ENCODE results near the gene NRXN3. TPM values are rescaled to one million over a fixed set of nuclear protein-coding genes. Genes with fewer than 3 reads are reported as not detected.
A peak's percentile ranks its signal among the peaks of the same experiment; 100 is the strongest.

NRXN3 gene
- total RNA-seq, 2 donors from 2014 or later, result not detected

DNA sequence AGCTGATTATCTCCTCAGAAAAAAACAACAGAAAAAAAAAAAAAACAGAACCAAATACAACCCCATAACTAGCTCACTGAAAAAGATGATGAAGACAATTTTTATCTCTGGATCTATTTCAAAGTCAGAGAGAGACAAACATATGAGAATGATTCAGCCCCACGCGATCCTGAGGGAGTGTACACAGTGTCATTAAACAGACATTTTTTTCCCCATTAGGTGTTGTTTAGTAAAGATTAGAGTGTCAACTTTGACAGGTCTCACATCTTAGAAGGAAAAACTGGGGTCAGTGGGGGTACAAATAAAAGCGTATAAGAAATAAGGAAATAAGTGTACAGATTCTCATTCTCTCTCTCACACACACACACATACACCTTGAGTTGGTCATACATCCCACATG lies 635.4 kb downstream of the NRXN3 start:
- Mint-ChIP-seq H3K27ac (no peak overlapping the region), H3K9me3 (peaks cover 5 to 10% of the 10 kb centered on the region in 2 donors), H3K4me1 (ENCODE audit: low read depth) (no peaks in the 10 kb centered on the region), H3K4me3 (no peak overlapping the region), H3K36me3 (ENCODE audit: insufficient read depth in 2 of 2) (no peaks in the 10 kb centered on the region), H3K27me3 (ENCODE audit: low read depth) (no peaks in the 10 kb centered on the region)
- ATAC-seq (replicated peaks in 1 of 2) (no peak), DNase-seq (no peak)

DNA sequence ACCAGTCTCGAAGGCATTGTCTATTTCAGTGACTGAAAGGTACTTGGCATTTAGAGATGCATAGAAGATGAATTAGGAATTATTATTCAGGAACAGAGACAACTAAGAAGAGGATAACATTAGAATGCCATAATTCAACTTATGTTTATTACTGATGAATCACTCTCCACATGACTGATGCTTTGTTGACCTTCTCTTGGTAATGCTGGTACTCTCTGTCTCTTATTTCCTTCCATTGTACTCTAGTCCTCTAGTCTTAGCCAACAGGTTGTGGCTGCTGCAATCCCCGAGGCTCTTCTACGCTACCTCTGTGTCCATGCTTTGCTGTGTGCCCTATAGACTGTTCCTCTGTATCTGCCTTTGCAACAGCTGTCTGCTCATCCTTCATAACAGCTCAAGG lies 652.9 kb downstream of the NRXN3 start:
- DNase-seq (no peak), ATAC-seq (replicated peaks in 1 of 2) (no peak)
- H3K4me1 Mint-ChIP-seq (ENCODE audit: low read depth), result no peaks in the 10 kb centered on the region
- H3K4me3 Mint-ChIP-seq, result no peak overlapping the region
- no peaks in the 10 kb centered on the region for H3K27me3 Mint-ChIP-seq (ENCODE audit: low read depth)
- no peak overlapping the region for H3K27ac Mint-ChIP-seq
- H3K9me3 Mint-ChIP-seq, result no peaks in the 10 kb centered on the region
- no peaks in the 10 kb centered on the region for H3K36me3 Mint-ChIP-seq (ENCODE audit: insufficient read depth in 2 of 2)

DNA sequence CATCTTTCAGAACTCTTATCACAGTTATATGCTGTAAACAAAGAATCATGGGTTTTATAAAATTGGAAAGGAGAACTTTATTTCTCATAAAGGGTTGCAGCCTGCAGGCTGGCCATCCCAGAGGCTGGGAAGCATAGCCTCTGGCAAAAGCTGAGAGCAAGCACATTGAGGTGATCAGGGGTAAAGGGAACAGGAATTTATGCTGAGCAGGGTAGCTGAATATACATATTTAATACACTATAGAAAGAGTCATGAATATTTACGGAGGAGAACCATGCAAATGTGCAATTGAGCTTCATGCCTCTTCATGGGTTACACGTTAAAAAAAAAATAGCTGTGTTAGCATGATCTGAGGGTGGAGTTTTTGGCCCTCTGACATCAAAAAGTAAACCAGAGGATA lies 653.3 kb downstream of the NRXN3 start:
- H3K36me3 Mint-ChIP-seq (ENCODE audit: insufficient read depth in 2 of 2), result no peaks in the 10 kb centered on the region
- no peak overlapping the region for H3K4me3 Mint-ChIP-seq
- H3K4me1 Mint-ChIP-seq (ENCODE audit: low read depth), result no peaks in the 10 kb centered on the region
- no peak overlapping the region for H3K27ac Mint-ChIP-seq
- H3K9me3 Mint-ChIP-seq, result no peaks in the 10 kb centered on the region
- DNase-seq, result no peak
- ATAC-seq (replicated peaks in 1 of 2), result no peak
- H3K27me3 Mint-ChIP-seq (ENCODE audit: low read depth), result no peaks in the 10 kb centered on the region

DNA sequence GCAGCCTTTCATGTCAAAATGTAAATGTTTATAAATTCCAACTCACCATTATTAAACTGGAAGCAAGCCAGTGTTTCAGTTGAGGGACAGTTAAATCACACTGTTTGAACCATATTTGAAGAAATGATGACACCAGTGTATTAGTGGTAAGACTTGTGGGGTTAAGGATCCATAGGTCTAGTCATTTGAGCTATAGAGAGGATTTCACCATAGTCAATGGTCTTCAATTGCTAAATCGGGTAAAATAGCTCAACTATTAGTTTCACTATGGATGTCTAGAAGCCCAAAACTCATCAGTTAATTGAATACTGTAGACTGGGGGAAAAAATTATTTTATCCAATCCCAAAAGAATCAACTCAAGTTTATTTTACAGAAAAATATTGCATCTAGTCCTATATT lies 659.1 kb downstream of the NRXN3 start:
- Mint-ChIP-seq H3K4me3 (no peak overlapping the region), H3K27ac (no peak overlapping the region), H3K27me3 (ENCODE audit: low read depth) (no peaks in the 10 kb centered on the region), H3K4me1 (ENCODE audit: low read depth) (no peaks in the 10 kb centered on the region), H3K36me3 (ENCODE audit: insufficient read depth in 2 of 2) (no peaks in the 10 kb centered on the region), H3K9me3 (no peaks in the 10 kb centered on the region)
- DNase-seq (no peak), ATAC-seq (replicated peaks in 1 of 2) (no peak)

DNA sequence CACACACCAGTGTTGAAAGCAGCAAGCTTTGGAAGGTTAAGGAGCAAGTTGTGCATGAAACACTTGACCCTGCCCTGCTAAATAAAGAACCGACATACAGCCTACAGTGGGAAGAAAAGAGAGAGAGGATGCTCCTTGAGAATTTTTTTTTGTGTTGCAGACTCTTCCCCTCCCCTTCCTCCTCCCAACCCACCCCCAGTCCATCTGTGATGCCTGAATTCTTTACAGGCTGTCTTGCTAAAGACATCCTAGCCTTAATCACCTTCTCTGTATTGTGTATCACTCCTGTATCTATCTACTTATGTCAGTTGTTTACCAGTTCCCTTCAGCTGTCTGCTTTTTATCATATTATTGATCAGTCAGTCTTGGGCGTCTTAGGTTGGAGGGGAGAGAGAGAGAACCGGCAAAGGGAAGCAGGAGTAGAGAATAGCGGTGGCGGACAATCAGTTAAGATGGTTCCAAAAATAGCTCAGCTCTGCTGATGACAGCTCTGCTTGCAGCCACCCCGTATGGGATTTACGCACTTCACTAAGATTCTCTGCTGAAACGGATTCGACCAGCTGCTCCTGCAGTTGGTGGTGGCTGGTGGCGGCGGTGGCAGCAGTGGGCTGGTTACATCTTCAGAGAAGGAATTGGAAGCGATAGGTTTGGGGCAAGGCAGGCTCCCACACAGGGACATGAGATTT lies 664.7 kb downstream of the NRXN3 start:
- ATAC-seq (replicated peaks in 1 of 2), result no peak
- no peaks in the 10 kb centered on the region for H3K9me3 Mint-ChIP-seq

DNA sequence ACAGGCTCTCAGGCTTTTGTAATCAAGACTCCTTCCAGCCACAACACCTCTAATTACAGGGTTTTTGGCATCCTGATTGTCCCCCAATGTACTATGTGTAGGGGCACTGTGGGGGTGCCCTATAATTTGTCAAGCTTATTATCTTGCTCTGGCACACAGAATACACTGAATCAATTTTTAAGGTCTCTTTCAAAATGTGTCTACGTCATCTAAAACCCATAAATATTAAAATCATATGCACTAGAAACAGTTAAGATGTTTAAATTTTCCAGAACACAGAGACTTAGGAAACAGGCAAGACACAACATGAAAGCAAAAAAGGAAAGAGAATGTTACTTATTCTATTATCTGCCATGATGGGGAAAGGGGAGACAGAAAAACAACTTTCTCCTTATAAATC lies 665.7 kb downstream of the NRXN3 start:
- ATAC-seq (replicated peaks in 1 of 2) (no peak), DNase-seq (no peak)
- Mint-ChIP-seq H3K27me3 (ENCODE audit: low read depth) (no peaks in the 10 kb centered on the region), H3K27ac (no peak overlapping the region), H3K4me1 (ENCODE audit: low read depth) (no peaks in the 10 kb centered on the region), H3K36me3 (ENCODE audit: insufficient read depth in 2 of 2) (no peaks in the 10 kb centered on the region), H3K9me3 (no peaks in the 10 kb centered on the region), H3K4me3 (no peak overlapping the region)

More for the DNA sequence above, 664.7 kb downstream of the NRXN3 start:
- H3K36me3 Mint-ChIP-seq (ENCODE audit: insufficient read depth in 2 of 2), result no peaks in the 10 kb centered on the region
- H3K4me3 Mint-ChIP-seq, result no peak overlapping the region
- no peaks in the 10 kb centered on the region for H3K27me3 Mint-ChIP-seq (ENCODE audit: low read depth)
- H3K4me1 Mint-ChIP-seq (ENCODE audit: low read depth), result no peaks in the 10 kb centered on the region
- no peak overlapping the region for H3K27ac Mint-ChIP-seq
- no peak for DNase-seq

DNA sequence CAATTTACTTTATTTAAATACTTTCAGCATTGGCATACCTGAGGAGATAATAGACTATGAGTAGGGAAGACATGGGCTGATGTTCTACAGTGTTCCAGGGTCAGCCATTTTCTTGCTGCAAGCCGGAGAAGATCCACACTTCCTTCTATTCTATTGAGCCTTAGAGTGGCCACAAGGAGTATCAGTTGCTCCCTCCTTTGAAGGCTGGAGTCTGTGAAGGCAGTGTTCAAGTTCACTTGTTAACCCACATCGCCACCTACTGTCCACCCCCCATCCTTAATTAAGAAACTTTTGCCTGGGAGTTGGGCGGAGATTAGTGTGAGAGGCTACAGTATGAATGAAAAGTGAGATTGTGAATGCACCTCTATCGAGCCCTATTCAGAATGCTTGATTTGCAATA lies 666.6 kb downstream of the NRXN3 start:
- peak; percentile 15 to 18 for DNase-seq
- H3K36me3 Mint-ChIP-seq (ENCODE audit: insufficient read depth in 2 of 2), result no peaks in the 10 kb centered on the region
- ATAC-seq (replicated peaks in 1 of 2), result no peak

DNA sequence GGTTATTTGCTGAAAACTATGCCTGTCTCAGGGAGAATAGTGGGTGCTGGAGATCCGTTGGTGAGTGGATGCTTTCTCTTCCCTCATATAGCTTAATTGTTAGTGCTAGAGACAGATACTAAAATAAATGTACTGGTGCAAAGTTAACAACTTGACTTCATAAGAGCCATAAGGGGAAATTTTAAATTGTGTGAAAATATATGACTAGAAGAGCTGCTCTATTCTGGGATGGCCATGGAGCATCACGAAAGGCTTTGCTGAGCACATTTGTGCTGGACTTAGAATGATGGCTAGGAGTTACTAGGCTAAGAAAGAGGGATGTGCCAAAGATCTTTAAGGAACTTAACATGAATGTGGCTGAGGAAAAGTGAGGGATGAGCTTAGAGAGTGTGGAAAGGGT lies 668.8 kb downstream of the NRXN3 start:
- H3K27ac Mint-ChIP-seq, result no peak overlapping the region
- H3K4me1 Mint-ChIP-seq (ENCODE audit: low read depth), result no peaks in the 10 kb centered on the region
- H3K27me3 Mint-ChIP-seq (ENCODE audit: low read depth), result no peaks in the 10 kb centered on the region
- ATAC-seq (replicated peaks in 1 of 2), result no peak
- peaks cover 0 to 1% of the 10 kb centered on the region in 2 donors for H3K36me3 Mint-ChIP-seq (ENCODE audit: insufficient read depth in 2 of 2)
- H3K4me3 Mint-ChIP-seq, result no peak overlapping the region
- DNase-seq, result no peak
- H3K9me3 Mint-ChIP-seq, result peaks cover 0 to under 1% of the 10 kb centered on the region in 2 donors

More for the DNA sequence above, 666.6 kb downstream of the NRXN3 start:
- Mint-ChIP-seq H3K4me1 (ENCODE audit: low read depth) (no peaks in the 10 kb centered on the region), H3K27me3 (ENCODE audit: low read depth) (no peaks in the 10 kb centered on the region), H3K9me3 (no peaks in the 10 kb centered on the region), H3K27ac (no peak overlapping the region), H3K4me3 (no peak overlapping the region)

DNA sequence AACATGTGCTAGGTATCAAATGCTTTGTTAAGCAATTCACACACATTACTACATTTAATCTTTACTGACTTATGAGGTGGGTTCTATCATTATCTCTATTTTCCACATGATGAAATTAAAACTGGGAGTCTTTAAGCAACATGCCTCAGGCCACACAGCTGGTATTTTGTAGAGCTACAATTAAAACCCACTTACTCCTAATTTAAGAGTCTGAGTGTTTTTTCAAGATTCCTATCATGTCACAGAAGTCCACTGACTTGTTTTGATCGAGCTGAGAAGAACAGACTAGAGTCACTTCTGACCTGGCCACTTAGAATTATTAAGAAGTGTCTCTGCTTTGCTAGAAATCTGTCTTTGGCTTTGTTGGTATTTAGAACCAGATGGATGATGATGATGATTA lies 670.7 kb downstream of the NRXN3 start:
- H3K4me3 Mint-ChIP-seq, result no peak overlapping the region
- H3K36me3 Mint-ChIP-seq (ENCODE audit: insufficient read depth in 2 of 2), result peaks cover 0 to 1% of the 10 kb centered on the region in 2 donors
- H3K27ac Mint-ChIP-seq, result no peak overlapping the region
- ATAC-seq (replicated peaks in 1 of 2) (no peak), DNase-seq (no peak)
- no peaks in the 10 kb centered on the region for H3K4me1 Mint-ChIP-seq (ENCODE audit: low read depth)
- H3K27me3 Mint-ChIP-seq (ENCODE audit: low read depth), result no peaks in the 10 kb centered on the region
- H3K9me3 Mint-ChIP-seq, result peaks cover 0 to 2% of the 10 kb centered on the region in 2 donors

DNA sequence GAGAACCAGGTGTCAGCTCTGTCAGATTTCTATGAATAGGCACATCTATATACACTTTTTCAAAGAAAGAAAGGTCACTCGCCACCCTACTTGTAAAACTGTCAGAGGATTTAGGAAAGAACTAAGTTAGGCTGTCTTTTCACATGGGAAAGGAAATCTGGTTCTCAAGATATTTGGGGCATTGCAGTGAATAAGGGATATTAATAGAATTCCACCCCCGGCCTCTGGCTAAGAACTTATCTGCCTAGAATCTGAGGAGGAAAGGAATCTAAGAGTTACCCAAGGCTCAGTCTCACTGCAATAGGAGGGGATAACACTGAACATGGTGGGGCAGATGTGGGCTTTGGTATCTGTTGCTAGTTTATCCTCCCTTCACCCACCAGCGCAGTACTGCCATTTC lies 677.6 kb downstream of the NRXN3 start:
- DNase-seq, result no peak
- Mint-ChIP-seq H3K36me3 (ENCODE audit: insufficient read depth in 2 of 2) (no peaks in the 10 kb centered on the region), H3K27me3 (ENCODE audit: low read depth) (peaks cover 9% of the 10 kb centered on the region), H3K27ac (no peak overlapping the region), H3K4me3 (no peak overlapping the region), H3K4me1 (ENCODE audit: low read depth) (no peaks in the 10 kb centered on the region), H3K9me3 (peaks cover 0 to 2% of the 10 kb centered on the region in 2 donors)
- no peak for ATAC-seq (replicated peaks in 1 of 2)

DNA sequence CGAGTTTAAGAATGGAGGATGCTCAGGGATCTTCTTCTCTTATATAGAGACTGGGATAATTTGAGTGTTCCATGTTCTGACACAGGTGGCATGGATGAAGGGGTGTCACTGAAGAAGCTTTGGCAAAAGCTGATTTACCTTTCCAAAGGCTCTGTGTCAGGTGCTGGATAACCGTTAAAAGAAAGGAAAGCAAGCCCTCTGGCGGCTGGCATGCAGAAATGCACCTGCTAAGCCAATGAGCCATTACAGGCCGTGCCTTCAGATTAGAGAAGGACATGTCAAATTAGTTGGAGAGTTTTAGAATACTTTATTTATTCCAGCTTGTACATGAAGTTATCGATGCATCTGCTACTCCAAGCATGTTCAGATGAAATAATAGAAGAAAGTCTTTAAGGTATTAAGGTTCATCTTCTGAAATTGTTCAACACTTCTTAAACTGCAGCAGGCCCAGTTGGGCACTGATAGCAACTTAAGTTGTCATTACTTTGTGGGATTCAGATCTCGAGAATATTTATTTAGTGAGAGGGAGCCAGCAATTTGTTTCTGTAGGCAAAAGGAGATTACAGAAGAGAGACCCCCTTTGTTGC lies 678.2 kb downstream of the NRXN3 start:
- no peaks in the 10 kb centered on the region for H3K36me3 Mint-ChIP-seq (ENCODE audit: insufficient read depth in 2 of 2)
- H3K27ac Mint-ChIP-seq, result no peak overlapping the region
- ATAC-seq (replicated peaks in 1 of 2), result peak in 1 of 2 donors; percentile 43
- no peaks in the 10 kb centered on the region for H3K4me1 Mint-ChIP-seq (ENCODE audit: low read depth)
- peak; percentile 10 to 22 for DNase-seq
- peaks cover 9% of the 10 kb centered on the region for H3K27me3 Mint-ChIP-seq (ENCODE audit: low read depth)
- H3K4me3 Mint-ChIP-seq, result no peak overlapping the region
- H3K9me3 Mint-ChIP-seq, result peaks cover 0 to 2% of the 10 kb centered on the region in 2 donors

DNA sequence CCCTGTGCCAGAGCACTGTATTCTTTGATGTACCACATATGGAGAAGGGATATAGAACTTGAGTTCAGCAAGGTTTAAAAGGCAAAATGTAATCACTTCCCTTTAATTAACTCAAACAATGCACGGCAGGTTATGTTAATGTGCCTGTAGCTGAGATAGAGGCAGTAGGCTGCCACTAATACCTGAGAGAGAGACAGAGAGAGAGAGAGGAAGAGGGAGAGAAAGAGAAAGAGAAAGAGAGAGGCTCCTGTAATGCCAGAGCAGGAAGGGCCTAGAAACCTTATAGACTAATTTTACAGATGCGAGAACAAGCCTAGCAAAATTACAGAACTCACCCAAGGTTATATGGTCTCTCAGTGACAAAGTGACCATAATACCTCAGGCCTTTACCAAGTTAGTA lies 679.8 kb downstream of the NRXN3 start:
- Mint-ChIP-seq H3K27ac (no peak overlapping the region), H3K36me3 (ENCODE audit: insufficient read depth in 2 of 2) (no peaks in the 10 kb centered on the region), H3K4me1 (ENCODE audit: low read depth) (no peaks in the 10 kb centered on the region), H3K4me3 (no peak overlapping the region), H3K9me3 (no peaks in the 10 kb centered on the region), H3K27me3 (ENCODE audit: low read depth) (peaks cover 9% of the 10 kb centered on the region)
- no peak for DNase-seq
- no peak for ATAC-seq (replicated peaks in 1 of 2)

DNA sequence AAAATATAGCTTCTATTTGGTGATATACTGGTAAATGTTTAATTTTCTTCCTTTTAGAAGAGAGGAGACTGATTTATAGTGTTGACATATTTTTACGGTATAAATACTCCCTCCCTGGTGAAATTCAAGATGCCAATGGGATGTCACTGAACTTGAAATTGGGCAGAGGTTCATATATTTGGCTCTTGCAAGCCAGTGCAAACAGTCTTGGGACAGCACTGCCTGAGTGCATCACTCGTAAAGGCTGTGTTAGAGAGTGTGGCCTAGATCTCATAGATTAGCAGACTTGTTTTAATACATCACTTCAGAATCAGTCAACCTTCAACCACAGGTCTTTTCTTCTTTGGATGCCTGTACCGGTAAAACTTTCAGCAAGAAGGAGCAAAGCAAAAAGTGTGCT lies 681.0 kb downstream of the NRXN3 start:
- H3K9me3 Mint-ChIP-seq, result no peaks in the 10 kb centered on the region
- ATAC-seq (replicated peaks in 1 of 2) (no peak), DNase-seq (no peak)
- H3K4me1 Mint-ChIP-seq (ENCODE audit: low read depth), result no peaks in the 10 kb centered on the region
- H3K4me3 Mint-ChIP-seq, result no peak overlapping the region
- H3K27me3 Mint-ChIP-seq (ENCODE audit: low read depth), result peaks cover 9% of the 10 kb centered on the region
- no peaks in the 10 kb centered on the region for H3K36me3 Mint-ChIP-seq (ENCODE audit: insufficient read depth in 2 of 2)
- no peak overlapping the region for H3K27ac Mint-ChIP-seq

DNA sequence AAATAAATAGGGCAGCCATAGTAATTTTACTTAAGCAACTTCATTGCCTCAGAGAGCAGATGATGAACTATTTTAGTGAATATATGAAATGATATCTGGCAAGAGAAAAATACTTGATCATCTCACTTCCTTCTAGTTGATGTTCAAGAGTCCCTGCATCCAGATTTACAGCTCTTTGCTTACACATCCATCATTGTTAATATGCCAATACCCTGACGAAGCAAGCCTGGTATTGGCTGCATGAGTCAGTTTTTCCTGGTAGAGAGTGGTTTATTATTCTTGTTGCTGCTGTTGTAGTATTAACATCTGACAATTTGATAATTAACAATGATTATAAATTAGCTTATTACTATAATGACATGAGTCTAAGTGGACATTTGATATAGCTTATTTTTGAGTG lies 681.9 kb downstream of the NRXN3 start:
- DNase-seq, result no peak
- Mint-ChIP-seq H3K4me1 (ENCODE audit: low read depth) (no peaks in the 10 kb centered on the region), H3K36me3 (ENCODE audit: insufficient read depth in 2 of 2) (no peaks in the 10 kb centered on the region), H3K27me3 (ENCODE audit: low read depth) (peaks cover 3% of the 10 kb centered on the region), H3K9me3 (no peaks in the 10 kb centered on the region), H3K4me3 (no peak overlapping the region), H3K27ac (no peak overlapping the region)
- ATAC-seq (replicated peaks in 1 of 2), result no peak
